Measurements from ENCODE around the gene STARD3. TPM values are rescaled to one million over a fixed set of nuclear protein-coding genes. Genes with fewer than 3 reads are reported as not detected.

Gene STARD3
- total and polyA plus RNA-seq, 12 donors, result 14.2 to 46.1 (median 19.9) TPM

- 68 to 69% methylated on average over 7 of the region's 7 CpGs for WGBS, 2 donors
- no peaks in the 10 kb centered on the region for H3K9me3 ChIP-seq
- H3K4me3 ChIP-seq, result no peak overlapping the region
- TF ChIP-seq CTCF (IDR thresholded peaks at IDR 0.05), result no peak
- peaks cover 0 to 7% (median 4%) of the 10 kb centered on the region in 9 donors for H3K4me1 ChIP-seq
- no peak for ATAC-seq
- no peak for DNase-seq
- intact Hi-C loops (cut with DNase I), result no loop called here
- H3K27ac ChIP-seq, result no peak overlapping the region
- H3K27me3 ChIP-seq, result peaks cover 9 to 73% (median 66%) of the 10 kb centered on the region in 7 donors
- H3K36me3 ChIP-seq, result no peaks in the 10 kb centered on the region
These were observed 23.9 kb upstream of the STARD3 start for GRCh38 chr17:39612935-39613464.

GRCh38 chr17:39614545-39615157 lies 22.3 kb upstream of the STARD3 start:
- Histone ChIP-seq H3K36me3 (no peaks in the 10 kb centered on the region), H3K4me3 (no peak overlapping the region), H3K27ac (no peak overlapping the region), H3K4me1 (peaks cover 0 to 15% (median 9%) of the 10 kb centered on the region in 9 donors), H3K27me3 (peaks cover 0 to 71% (median 50%) of the 10 kb centered on the region in 7 donors), H3K9me3 (no peaks in the 10 kb centered on the region)
- no peak for DNase-seq
- no peak for TF ChIP-seq CTCF (IDR thresholded peaks at IDR 0.05)
- no peak for ATAC-seq
- intact Hi-C loops (cut with DNase I), result loop anchor here in 2 of 10 donors (5.0 kb wide), 1 partner anchor 37 kb away; no protein-coding TSS in a partner anchor
- 85 to 91% methylated on average over 3 of the region's 3 CpGs for WGBS, 2 donors

- peaks cover 0 to 15% (median 9%) of the 10 kb centered on the region in 9 donors for H3K4me1 ChIP-seq
- 58 to 60% methylated on average over 6 of the region's 6 CpGs for WGBS, 2 donors
- H3K4me3 ChIP-seq, result no peak overlapping the region
- ATAC-seq (no peak), DNase-seq (no peak)
- no peaks in the 10 kb centered on the region for H3K9me3 ChIP-seq
- H3K27me3 ChIP-seq, result peaks cover 0 to 71% (median 43%) of the 10 kb centered on the region in 7 donors
- intact Hi-C loops (cut with DNase I), result loop anchor here in 2 of 10 donors (5.0 kb wide), 1 partner anchor 38 kb away; no protein-coding TSS in a partner anchor
- H3K36me3 ChIP-seq, result no peaks in the 10 kb centered on the region
- H3K27ac ChIP-seq, result no peak overlapping the region
- TF ChIP-seq CTCF (IDR thresholded peaks at IDR 0.05), result no peak
These were observed 21.5 kb upstream of the STARD3 start for GRCh38 chr17:39615434-39615833.

GRCh38 chr17:39617100-39617445 lies 19.9 kb upstream of the STARD3 start:
- DNase-seq (no peak), ATAC-seq (no peak)
- Histone ChIP-seq H3K4me1 (peaks cover 0 to 18% (median 10%) of the 10 kb centered on the region in 9 donors), H3K27ac (no peak overlapping the region), H3K36me3 (no peaks in the 10 kb centered on the region), H3K9me3 (no peaks in the 10 kb centered on the region), H3K27me3 (peaks cover 0 to 75% (median 35%) of the 10 kb centered on the region in 7 donors), H3K4me3 (peak overlapping the region in 4 of 10 donors; percentile 52 to 66 (median 57))
- intact Hi-C loops (cut with DNase I), result loop anchor here in 2 of 10 donors (5.0 kb wide), 1 partner anchor 40 kb away; no protein-coding TSS in a partner anchor
- TF ChIP-seq CTCF (IDR thresholded peaks at IDR 0.05), result no peak
- WGBS, 2 donors, result 79 to 86% methylated on average over 3 of the region's 3 CpGs

Measured in heart right ventricle (tissue), 16 donors.